Stimulated activated CD8-positive, alpha-beta memory T cell treated with anti-CD3 and anti-CD28 coated beads, Interleukin-15, amount 100 ng/mL, for 1 hour (primary cell): Measurements from ENCODE around the gene AGAP3.

Experiments used
- DNase-seq: peaks from one replicate; pipeline ENCODE4 v3.0.0-alpha.2; 2020; ENCODE audit warnings: low read depth

AGAP3 gene

DNA sequence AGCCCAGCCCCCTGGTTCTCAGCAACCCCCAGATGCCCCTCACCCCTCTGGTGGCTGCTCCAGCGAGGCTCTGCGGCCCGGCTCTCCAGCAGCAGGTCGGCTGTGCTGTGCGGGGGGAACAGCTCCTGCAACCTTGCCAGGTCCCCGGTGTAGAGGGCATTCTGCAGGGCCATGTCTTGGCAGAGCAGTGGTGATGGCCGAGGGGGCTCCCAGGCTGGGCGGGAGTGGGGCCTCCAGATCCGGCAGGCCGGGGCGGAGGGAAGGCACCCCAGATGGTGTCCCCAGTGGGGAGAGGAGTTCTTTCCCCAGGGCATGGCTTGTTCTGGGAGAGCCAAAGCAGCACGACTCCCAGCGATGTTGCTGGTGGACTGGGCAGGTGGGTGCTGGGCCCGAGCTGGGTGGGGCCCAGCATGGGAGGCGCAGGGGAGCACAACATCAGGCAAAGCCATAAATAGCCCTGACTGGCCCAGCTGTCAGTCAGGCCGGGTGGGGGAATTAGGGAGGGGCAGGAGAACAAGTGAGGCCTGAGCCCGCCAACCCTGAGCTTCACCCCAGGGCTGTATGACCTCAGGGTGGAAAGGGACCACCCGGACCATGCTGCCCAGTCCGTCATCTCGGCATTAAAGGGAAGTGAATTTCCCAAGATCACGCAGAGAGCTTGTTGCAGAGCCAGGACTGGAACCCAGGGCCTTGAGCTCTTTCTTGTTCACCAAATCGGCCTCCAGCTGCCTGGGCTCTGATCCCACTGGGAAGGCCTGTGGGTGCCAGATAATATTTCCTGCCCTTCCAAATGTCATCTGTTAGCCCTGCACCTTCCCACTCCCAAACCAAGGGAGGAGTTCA, 101.4 kb downstream of the AGAP3 start:
- no peak for DNase-seq

DNA sequence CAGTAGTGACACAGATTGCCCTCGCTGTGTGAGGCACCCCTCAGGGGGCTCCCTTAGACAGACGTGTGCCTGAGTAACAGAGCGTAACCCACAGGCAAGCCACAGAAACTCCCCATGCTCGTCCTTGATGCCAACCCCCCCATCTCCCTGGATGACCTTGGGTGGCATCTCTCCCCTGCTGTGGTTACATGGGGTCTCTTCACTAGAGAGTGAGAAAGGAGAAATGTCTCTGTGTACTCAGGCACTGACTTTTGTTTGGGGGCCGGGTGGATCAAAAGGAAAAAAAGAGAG, 101.9 kb downstream of the AGAP3 start:
- DNase-seq, result no peak

DNA sequence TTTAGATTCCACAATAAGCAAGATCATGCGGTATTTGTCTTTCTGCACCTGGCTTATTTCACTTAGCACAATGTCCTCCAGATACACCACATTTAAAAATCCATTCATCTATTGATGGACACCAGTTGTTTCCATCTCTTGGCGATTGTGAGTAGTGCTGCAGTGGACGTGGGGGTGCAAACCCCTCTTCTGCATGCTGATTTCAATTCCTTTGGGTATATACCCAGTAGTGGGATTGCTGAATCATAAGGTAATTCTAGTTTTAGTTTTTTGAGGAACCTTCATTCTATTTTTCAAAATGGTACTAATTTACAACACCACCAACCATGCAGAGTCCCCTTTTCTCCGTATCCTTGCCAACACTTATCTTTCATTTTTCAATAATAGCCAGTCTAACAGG, 102.8 kb downstream of the AGAP3 start:
- DNase-seq, result no peak

DNA sequence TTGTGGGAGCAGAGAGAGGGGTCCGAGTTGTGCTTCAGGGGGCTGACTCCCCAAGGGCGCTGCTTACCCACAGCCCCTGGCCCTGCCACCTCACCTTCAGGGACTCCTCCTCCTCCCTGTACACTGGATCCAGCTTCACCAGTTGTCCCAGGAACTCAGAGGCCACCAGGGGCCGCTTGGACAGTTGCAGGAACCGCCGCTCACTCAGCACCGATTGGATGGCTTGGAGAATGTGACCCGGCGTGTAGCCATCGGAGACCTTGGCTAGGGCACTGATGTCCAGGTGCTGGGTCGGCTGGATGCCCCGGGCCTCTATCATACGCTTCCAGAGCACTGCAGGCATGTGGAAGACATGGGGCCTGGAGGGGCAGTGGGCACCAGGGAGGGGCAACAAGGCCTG, 105.3 kb downstream of the AGAP3 start:
- no peak for DNase-seq

DNA sequence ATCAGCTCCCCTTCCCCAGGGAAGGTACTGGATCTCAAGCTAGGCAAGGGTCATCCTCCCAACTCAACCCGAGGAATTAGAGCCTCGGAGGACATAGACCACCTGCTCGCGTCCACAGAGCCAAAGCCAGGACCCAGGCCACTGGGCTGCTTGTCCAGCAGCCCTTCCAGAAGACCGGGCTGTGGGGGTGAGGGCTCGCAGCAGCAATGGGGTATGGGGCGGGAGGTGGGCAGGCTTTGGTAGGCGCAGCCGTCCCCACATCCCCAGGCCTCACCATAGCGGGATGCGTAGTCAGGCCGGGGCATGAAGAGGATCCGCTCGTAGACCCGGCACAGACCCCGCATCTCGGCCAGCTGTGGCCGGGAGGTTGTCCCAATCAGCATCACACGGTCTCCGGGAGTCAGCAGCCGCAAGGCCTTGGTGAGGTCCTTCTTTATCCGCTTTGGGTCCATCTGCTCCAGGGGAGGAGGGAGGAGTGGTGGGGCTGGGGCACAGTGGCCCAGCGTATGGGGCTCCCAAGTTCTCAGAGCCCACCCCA, 105.8 kb downstream of the AGAP3 start:
- DNase-seq, result no peak

DNA sequence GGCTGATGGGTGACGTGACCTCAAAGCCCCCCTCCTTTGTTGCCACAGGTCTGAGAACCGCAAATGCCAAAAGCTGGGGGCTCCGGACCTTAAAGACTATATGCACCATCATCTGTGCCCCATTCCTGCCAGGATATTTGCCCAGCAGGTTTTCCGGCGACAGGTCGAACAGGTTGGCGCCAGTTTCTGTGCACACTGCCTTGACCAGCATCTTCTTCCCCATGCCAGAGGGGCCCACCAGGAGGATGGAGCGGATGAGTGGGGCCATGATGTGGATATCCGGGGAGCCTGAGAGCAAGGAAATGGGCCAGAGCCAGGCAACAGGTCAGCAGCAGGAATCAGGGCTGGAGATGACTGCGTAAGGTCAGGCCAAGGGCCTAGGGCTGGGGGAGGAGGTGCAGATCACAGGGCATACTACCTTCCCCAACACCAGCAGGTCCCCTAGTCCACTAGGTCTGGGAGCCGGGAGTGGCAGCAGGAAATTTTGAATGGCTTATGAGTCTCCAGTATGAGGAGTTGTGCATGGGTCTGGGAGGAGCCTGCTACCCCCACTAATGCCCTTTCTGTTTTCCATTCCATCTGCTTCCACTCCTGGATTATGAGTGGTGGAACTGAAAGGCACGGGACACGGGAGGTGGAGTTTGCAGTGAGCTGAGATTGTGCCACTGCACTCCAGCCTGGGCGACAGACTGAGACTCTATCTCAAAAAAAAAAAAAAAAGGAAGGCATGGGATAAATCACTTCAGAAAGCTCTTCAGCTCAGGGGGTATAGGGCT, 107.1 kb downstream of the AGAP3 start:
- no peak for DNase-seq
